K562 (cell line): Measurements from ENCODE around the gene SPACA9. TPM values are rescaled to one million over a fixed set of nuclear protein-coding genes. Genes with fewer than 3 reads are reported as not detected.

Experiments used
- ATAC-seq: fragments of 200-7000 bp; cut with Tn5 transposase; 3 replicates; pipeline ENCODE4 v1.9.1; 2020; ENCODE audit warnings: moderate library complexity
- BruUV-seq: library from RNA; stranded (reverse); fragments of 400-500 nt; replicated peaks from 2 replicates; lab custom pipeline; 2021; lab: Mats Ljungman, UMichigan
- CTCF ChIA-PET: fragments of 300-600 bp; formaldehyde crosslinking; extraction: SDS; loops from one replicate; lab custom pipeline; 2021; ENCODE audit warnings: low intra/inter-chr PET ratio; lab: Yijun Ruan, JAX
- POLR2A ChIA-PET: fragments of 300-600, 350-650 bp; sonication (Branson Sonifier 250); formaldehyde crosslinking; extraction: SDS; loops from one replicate; lab custom pipeline; 2021; ENCODE audit warnings: antibody characterized with exemption, inconsistent platforms; lab: Yijun Ruan, JAX
- DNase-seq, 4 experiments: peaks; one replicate each; pipeline versions ENCODE4 v3.0.0 to v3.0.0-alpha.2; 2011 to 2018; ENCODE audit warnings: low spot score in 3 of 4, mixed read lengths in 3 of 4; ENCODE audit errors: extremely low read depth in 1 of 4
- FAIRE-seq: peaks from 2 replicates; lab custom pipeline; 2011; peaks lifted over from hg19 to GRCh38; lab: Jason Lieb, UNC
- H2AFZ ChIP-seq: 2 replicates; pipeline ENCODE4 v1.6.0; 2011; ENCODE audit warnings: low read depth, low read length, control low read depth, inconsistent platforms
- H3K27ac ChIP-seq: fragments of 200-600 bp; 3 replicates; pipeline ENCODE4 v1.8.0; 2011; ENCODE audit warnings: low read depth, mild to moderate bottlenecking, control low read depth, inconsistent platforms, low read length, moderate library complexity, mixed read lengths; ENCODE audit errors: extremely low read depth
- H3K27me3 ChIP-seq, 2 experiments: fragments of 300-600 bp in 1 of 2; 2 replicates in 1 of 2; 3 replicates in 1 of 2; pipeline versions ENCODE4 v1.6.0 to v1.8.0; 2011; ENCODE audit warnings: inconsistent platforms in 2 of 2, low read length in 2 of 2, mild to moderate bottlenecking in 1 of 2, mixed read lengths in 1 of 2, moderate library complexity in 1 of 2; ENCODE audit not compliant: control insufficient read depth in 2 of 2, insufficient read depth in 2 of 2
- H3K36me3 ChIP-seq: fragments of 300-600 bp; 3 replicates; pipeline ENCODE4 v1.8.0; 2011; ENCODE audit warnings: mild to moderate bottlenecking, low read length, inconsistent platforms; ENCODE audit not compliant: control insufficient read depth, insufficient read depth
- H3K4me1 ChIP-seq, 2 experiments: fragments of 200-600 bp in 1 of 2; replicated peaks in 1 of 2; 2 replicates in 1 of 2; 3 replicates in 1 of 2; pipeline versions ENCODE4 v1.5.1 to v1.8.0; 2011; ENCODE audit warnings: inconsistent platforms in 2 of 2, low read length in 2 of 2, mild to moderate bottlenecking in 1 of 2, mixed read lengths in 1 of 2, moderate library complexity in 1 of 2; ENCODE audit not compliant: control insufficient read depth in 2 of 2, insufficient read depth in 2 of 2
- H3K4me2 ChIP-seq: 2 replicates; pipeline ENCODE4 v1.6.1; 2011; ENCODE audit warnings: low read length, control low read depth, inconsistent platforms, mixed read lengths; ENCODE audit not compliant: insufficient read depth
- H3K4me3 ChIP-seq: fragments of 200-600 bp; sonication (generic), shearing (Covaris generic); 2 replicates; pipeline ENCODE4 v1.5.1; 2016; ENCODE audit warnings: control low read depth, inconsistent platforms
- H3K79me2 ChIP-seq: fragments of 200-600 bp; 3 replicates; pipeline ENCODE4 v1.8.0; 2011; ENCODE audit warnings: low read length, inconsistent platforms; ENCODE audit not compliant: control insufficient read depth, insufficient read depth
- H3K9ac ChIP-seq, 2 experiments: 2 replicates each; pipeline versions ENCODE4 v1.6.0 to v1.6.1; 2011; ENCODE audit warnings: low read depth in 2 of 2, low read length in 2 of 2, control low read depth in 1 of 2, inconsistent platforms in 1 of 2, mild to moderate bottlenecking in 1 of 2, mixed read lengths in 1 of 2; ENCODE audit not compliant: insufficient read depth in 1 of 2
- H3K9me1 ChIP-seq: one replicate; pipeline ENCODE4 v1.6.0; 2011; ENCODE audit warnings: inconsistent platforms, mild to moderate bottlenecking, low read length, moderate library complexity; ENCODE audit not compliant: control insufficient read depth, insufficient read depth
- H3K9me3 ChIP-seq: replicated peaks from 2 replicates; pipeline ENCODE4 v1.5.1; 2011; ENCODE audit warnings: low read depth, low read length, inconsistent platforms; ENCODE audit not compliant: control insufficient read depth, insufficient read depth
- H4K20me1 ChIP-seq: replicated peaks from 2 replicates; pipeline ENCODE4 v1.6.1; 2011; ENCODE audit warnings: low read length, inconsistent platforms, mixed read lengths; ENCODE audit not compliant: control insufficient read depth, insufficient read depth
- CHCHD3 ChIP-seq: fragments of 250-450 bp; sonication (Bioruptor Pico); IDR thresholded peaks from 2 replicates; pipeline ENCODE4 v2.1.2; 2022; ENCODE audit warnings: mild to moderate bottlenecking
- CSDE1 ChIP-seq, 2 experiments: fragments of 450-650 bp; IDR thresholded peaks; 2 replicates each; pipeline ENCODE4 v1.6.1; 2016; ENCODE audit warnings: mild to moderate bottlenecking in 1 of 2
- GTF2E2 ChIP-seq: fragments of 200-800 bp; sonication (Bioruptor generic); IDR thresholded peaks from 2 replicates; pipeline ENCODE4 v1.6.1; 2016; ENCODE audit warnings: missing genetic modification characterization, missing compliant biosample characterization
- MAFK ChIP-seq: IDR thresholded peaks from 2 replicates; pipeline ENCODE4 v1.6.1; 2011; ENCODE audit warnings: low read length, improper control_type of control experiment
- NCOA4 ChIP-seq: fragments of 450-650 bp; IDR thresholded peaks from 2 replicates; pipeline ENCODE4 v1.6.1; 2018; ENCODE audit warnings: mild to moderate bottlenecking; ENCODE audit not compliant: partially characterized antibody
- RBM25 ChIP-seq: fragments of 200-400 bp; formaldehyde crosslinking; IDR thresholded peaks from 2 replicates; pipeline ENCODE4 v1.6.1; 2018; ENCODE audit warnings: low read length, low read depth, moderate library complexity; ENCODE audit not compliant: severe bottlenecking
- SAFB2 ChIP-seq: fragments of 200-400 bp; formaldehyde crosslinking; IDR thresholded peaks from 2 replicates; pipeline ENCODE4 v1.6.1; 2018; ENCODE audit warnings: borderline replicate concordance, low read length, low read depth, moderate library complexity; ENCODE audit not compliant: severe bottlenecking
- SP1 ChIP-seq: sonication (generic); formaldehyde crosslinking; IDR thresholded peaks from 2 replicates; pipeline ENCODE4 v1.8.1; 2022; ENCODE audit warnings: mild to moderate bottlenecking, missing genetic modification reagents
- WGBS: fragments of 100-300 bp; shearing (Covaris generic); methylation state at CpG from one replicate; pipeline ENCODE4 v1.1.6; 2016; ENCODE audit warnings: low coverage, mixed read lengths; ENCODE audit not compliant: insufficient coverage; ENCODE audit errors: missing lambda C conversion rate; 5-methylcytosine and 5-hydroxymethylcytosine counted together
- in situ Hi-C: fragments of 300-500 bp; cut with MboI; formaldehyde crosslinking; loops from 4 replicates; pipeline ENCODE4 v1.15.0; 2018; ENCODE audit warnings: inconsistent platforms, mixed read lengths
- intact Hi-C: fragments of 100-400 bp; cut with micrococcal nuclease; formaldehyde crosslinking; loops from 2 replicates; pipeline ENCODE4 v1.14.2; 2022
- polyA plus RNA-seq, 8 experiments: library from polyadenylated mRNA; depleted of rRNA in 4 of 8; stranded (reverse) in 5 of 8; unstranded in 3 of 8; fragments of >200 nt; fragmentation: Nextera tagmentation in 2 of 8; fragmentation: Illumina TruSeq in 1 of 8; extraction: Ambion mirVana in 2 of 8; extraction: Trizol in 1 of 8; gene quantifications; 2 replicates each; pipeline versions ENCODE4 v1.2.1 to v1.2.3, GENCODE V29; 2011 to 2014; ENCODE audit warnings: inconsistent platforms in 1 of 8, missing spikeins in 1 of 8
- total RNA-seq, 7 experiments: library from RNA; depleted of rRNA in 6 of 7; stranded (reverse); fragments of >200 nt in 6 of 7; fragmentation: Illumina TruSeq in 2 of 7; extraction: Trizol in 2 of 7; gene quantifications; 2 replicates each; pipeline versions ENCODE4 v1.2.1 to v1.2.3, GENCODE V29; 2011 to 2021; ENCODE audit warnings: low replicate concordance in 1 of 7
- TF ChIP-seq, protein P1 (sequence below), 2 experiments: fragments of 450-650 bp in 1 of 2; IDR thresholded peaks; 2 replicates each; pipeline ENCODE4 v1.6.1; 2011 to 2017; ENCODE audit warnings: low read depth in 2 of 2, antibody characterized with exemption in 1 of 2, borderline replicate concordance in 1 of 2, low read length in 1 of 2, mild to moderate bottlenecking in 1 of 2, mixed read lengths in 1 of 2; ENCODE audit not compliant: control insufficient read depth in 1 of 2
- TF ChIP-seq, protein P2 (sequence below): fragments of 450-650 bp; conservative IDR thresholded peaks from 2 replicates; pipeline ENCODE4 v1.6.1; 2016; ENCODE audit warnings: missing genetic modification characterization, low read depth, mild to moderate bottlenecking, missing compliant biosample characterization, moderate library complexity
- TF ChIP-seq, protein P3 (sequence below): fragments of 250-450 bp; sonication (Bioruptor Pico); IDR thresholded peaks from 2 replicates; pipeline ENCODE4 v1.4.0; 2020

The SPACA9 gene
- total and polyA plus RNA-seq, 9 of the 15 experiments (the other 6 are each of a cell fraction or from before 2014, with no cell fraction given) = 0.06 to 0.51 (median 0.36) TPM

DNA sequence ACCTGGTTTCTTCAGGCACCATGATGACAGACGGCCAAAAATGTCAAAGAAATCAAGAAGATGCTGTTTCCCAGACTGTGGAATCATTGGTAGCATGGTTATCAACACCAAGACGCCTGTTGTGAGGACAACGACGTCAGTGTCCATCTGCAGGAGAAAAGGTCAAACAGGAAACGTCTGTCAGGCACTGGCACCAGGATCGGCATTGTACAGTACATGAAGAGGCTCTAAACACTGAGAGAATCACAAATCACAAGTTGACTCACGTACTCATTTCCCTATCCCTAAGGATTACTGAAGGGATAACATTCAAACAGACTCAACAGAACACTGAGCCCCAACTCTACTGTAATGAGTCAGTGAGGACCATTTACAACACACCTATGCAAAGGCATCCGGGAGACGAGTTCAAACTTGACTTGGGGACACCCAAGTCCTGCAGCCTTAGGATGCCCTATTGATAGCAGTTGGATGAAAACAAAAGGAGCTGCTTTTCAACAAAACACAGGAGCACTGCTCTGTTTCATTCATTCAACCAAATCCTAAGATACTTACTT, 44.7 kb downstream of the SPACA9 start:
- DNase-seq = no peak
- no peak overlapping the region for H3K4me3 ChIP-seq
- CTCF ChIA-PET = no interaction called here
- no peaks in the 10 kb centered on the region for H3K9me1 ChIP-seq
- H2AFZ ChIP-seq = no peak overlapping the region
- intact Hi-C loops = no loop called here
- no peaks in the 10 kb centered on the region for H3K9me3 ChIP-seq
- H3K79me2 ChIP-seq = no peaks in the 10 kb centered on the region
- no peak for ATAC-seq
- POLR2A ChIA-PET = no interaction called here
- no peak overlapping the region for H3K4me2 ChIP-seq
- no peaks in the 10 kb centered on the region; a peak in 1 of 5 replicates for H3K4me1 ChIP-seq
- WGBS = 66% methylated on average over 9 of the region's 9 CpGs
- no peak overlapping the region for H3K27ac ChIP-seq
- H4K20me1 ChIP-seq = no peaks in the 10 kb centered on the region
- no TSS peak for BruUV-seq
- FAIRE-seq = no peak
- peaks cover 78% of the 10 kb centered on the region; the same call in 2 of the 3 replicates for H3K36me3 ChIP-seq
- H3K9ac ChIP-seq = no peak overlapping the region
- in situ Hi-C loops = no loop called here
- H3K27me3 ChIP-seq = no peaks in the 10 kb centered on the region
- TF ChIP-seq CSDE1 (IDR thresholded peaks at IDR 0.05) (no peak), GTF2E2 (tag) (no peak), CHCHD3 (no peak), RBM25 (no peak), MAFK (no peak), SAFB2 (no peak), NCOA4 (no peak), SP1 (CRISPR knock-in tag) (no peak)
- TF ChIP-seq, protein P1, sequence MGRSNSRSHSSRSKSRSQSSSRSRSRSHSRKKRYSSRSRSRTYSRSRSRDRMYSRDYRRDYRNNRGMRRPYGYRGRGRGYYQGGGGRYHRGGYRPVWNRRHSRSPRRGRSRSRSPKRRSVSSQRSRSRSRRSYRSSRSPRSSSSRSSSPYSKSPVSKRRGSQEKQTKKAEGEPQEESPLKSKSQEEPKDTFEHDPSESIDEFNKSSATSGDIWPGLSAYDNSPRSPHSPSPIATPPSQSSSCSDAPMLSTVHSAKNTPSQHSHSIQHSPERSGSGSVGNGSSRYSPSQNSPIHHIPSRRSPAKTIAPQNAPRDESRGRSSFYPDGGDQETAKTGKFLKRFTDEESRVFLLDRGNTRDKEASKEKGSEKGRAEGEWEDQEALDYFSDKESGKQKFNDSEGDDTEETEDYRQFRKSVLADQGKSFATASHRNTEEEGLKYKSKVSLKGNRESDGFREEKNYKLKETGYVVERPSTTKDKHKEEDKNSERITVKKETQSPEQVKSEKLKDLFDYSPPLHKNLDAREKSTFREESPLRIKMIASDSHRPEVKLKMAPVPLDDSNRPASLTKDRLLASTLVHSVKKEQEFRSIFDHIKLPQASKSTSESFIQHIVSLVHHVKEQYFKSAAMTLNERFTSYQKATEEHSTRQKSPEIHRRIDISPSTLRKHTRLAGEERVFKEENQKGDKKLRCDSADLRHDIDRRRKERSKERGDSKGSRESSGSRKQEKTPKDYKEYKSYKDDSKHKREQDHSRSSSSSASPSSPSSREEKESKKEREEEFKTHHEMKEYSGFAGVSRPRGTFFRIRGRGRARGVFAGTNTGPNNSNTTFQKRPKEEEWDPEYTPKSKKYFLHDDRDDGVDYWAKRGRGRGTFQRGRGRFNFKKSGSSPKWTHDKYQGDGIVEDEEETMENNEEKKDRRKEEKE (IDR thresholded peaks at IDR 0.05; ENCODE audit: borderline replicate concordance in 1 of 2, control insufficient read depth in 1 of 2, low read depth in 2 of 2, low read length in 1 of 2) = no peak
- TF ChIP-seq, protein P2, sequence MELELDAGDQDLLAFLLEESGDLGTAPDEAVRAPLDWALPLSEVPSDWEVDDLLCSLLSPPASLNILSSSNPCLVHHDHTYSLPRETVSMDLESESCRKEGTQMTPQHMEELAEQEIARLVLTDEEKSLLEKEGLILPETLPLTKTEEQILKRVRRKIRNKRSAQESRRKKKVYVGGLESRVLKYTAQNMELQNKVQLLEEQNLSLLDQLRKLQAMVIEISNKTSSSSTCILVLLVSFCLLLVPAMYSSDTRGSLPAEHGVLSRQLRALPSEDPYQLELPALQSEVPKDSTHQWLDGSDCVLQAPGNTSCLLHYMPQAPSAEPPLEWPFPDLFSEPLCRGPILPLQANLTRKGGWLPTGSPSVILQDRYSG = no peak
- TF ChIP-seq, protein P3, sequence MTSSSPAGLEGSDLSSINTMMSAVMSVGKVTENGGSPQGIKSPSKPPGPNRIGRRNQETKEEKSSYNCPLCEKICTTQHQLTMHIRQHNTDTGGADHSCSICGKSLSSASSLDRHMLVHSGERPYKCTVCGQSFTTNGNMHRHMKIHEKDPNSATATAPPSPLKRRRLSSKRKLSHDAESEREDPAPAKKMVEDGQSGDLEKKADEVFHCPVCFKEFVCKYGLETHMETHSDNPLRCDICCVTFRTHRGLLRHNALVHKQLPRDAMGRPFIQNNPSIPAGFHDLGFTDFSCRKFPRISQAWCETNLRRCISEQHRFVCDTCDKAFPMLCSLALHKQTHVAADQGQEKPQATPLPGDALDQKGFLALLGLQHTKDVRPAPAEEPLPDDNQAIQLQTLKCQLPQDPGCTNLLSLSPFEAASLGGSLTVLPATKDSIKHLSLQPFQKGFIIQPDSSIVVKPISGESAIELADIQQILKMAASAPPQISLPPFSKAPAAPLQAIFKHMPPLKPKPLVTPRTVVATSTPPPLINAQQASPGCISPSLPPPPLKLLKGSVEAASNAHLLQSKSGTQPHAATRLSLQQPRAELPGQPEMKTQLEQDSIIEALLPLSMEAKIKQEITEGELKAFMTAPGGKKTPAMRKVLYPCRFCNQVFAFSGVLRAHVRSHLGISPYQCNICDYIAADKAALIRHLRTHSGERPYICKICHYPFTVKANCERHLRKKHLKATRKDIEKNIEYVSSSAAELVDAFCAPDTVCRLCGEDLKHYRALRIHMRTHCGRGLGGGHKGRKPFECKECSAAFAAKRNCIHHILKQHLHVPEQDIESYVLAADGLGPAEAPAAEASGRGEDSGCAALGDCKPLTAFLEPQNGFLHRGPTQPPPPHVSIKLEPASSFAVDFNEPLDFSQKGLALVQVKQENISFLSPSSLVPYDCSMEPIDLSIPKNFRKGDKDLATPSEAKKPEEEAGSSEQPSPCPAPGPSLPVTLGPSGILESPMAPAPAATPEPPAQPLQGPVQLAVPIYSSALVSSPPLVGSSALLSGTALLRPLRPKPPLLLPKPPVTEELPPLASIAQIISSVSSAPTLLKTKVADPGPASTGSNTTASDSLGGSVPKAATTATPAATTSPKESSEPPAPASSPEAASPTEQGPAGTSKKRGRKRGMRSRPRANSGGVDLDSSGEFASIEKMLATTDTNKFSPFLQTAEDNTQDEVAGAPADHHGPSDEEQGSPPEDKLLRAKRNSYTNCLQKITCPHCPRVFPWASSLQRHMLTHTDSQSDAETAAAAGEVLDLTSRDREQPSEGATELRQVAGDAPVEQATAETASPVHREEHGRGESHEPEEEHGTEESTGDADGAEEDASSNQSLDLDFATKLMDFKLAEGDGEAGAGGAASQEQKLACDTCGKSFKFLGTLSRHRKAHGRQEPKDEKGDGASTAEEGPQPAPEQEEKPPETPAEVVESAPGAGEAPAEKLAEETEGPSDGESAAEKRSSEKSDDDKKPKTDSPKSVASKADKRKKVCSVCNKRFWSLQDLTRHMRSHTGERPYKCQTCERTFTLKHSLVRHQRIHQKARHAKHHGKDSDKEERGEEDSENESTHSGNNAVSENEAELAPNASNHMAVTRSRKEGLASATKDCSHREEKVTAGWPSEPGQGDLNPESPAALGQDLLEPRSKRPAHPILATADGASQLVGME (CRISPR knock-in tag) = no peak
